PC-3 (cell line): ENCODE results near the gene EPB41L4B. TPM values are rescaled to one million over a fixed set of nuclear protein-coding genes. Genes with fewer than 3 reads are reported as not detected.
A peak's percentile ranks its signal among the peaks of the same experiment; 100 is the strongest.

Experiments used
- ATAC-seq: fragments of 200-7000 bp; cut with Tn5 transposase; 2 replicates; pipeline ENCODE4 v1.9.1; 2020; ENCODE audit warnings: mild to moderate bottlenecking, moderate library complexity
- BruUV-seq: library from RNA; stranded (reverse); fragments of 400-500 nt; replicated peaks from 2 replicates; lab custom pipeline; 2021; lab: Mats Ljungman, UMichigan
- CTCF ChIA-PET: fragments of 300-600 bp; sonication (Branson Sonifier 250); formaldehyde crosslinking; loops from one replicate; lab custom pipeline; 2022; ENCODE audit warnings: antibody characterized with exemption; lab: Charles Lee
- POLR2A ChIA-PET: fragments of 300-600 bp; sonication (Branson Sonifier 250); formaldehyde crosslinking; loops from one replicate; lab custom pipeline; 2022; ENCODE audit warnings: antibody characterized with exemption; ENCODE audit not compliant: unreplicated experiment; lab: Charles Lee
- DNase-seq: peaks from one replicate; pipeline ENCODE4 v3.0.0-alpha.2; 2015
- H2AFZ ChIP-seq: fragments of 300-600 bp; sonication (generic); 2 replicates; pipeline ENCODE4 v1.6.0; 2016; ENCODE audit warnings: antibody characterized with exemption, low read length
- H3F3A ChIP-seq: fragments of 300-600 bp; sonication (generic); one replicate; pipeline ENCODE4 v1.6.0; 2017; ENCODE audit warnings: antibody characterized with exemption, low read length, control low read depth, mild to moderate bottlenecking; ENCODE audit not compliant: unreplicated experiment
- H3K27ac ChIP-seq: fragments of 300-600 bp; sonication (generic); 2 replicates; pipeline ENCODE4 v1.5.1; 2016; ENCODE audit warnings: mild to moderate bottlenecking, low read length
- H3K27me3 ChIP-seq: fragments of 300-600 bp; sonication (generic); 2 replicates; pipeline ENCODE4 v1.6.1; 2016; ENCODE audit warnings: low read length, mixed read lengths
- H3K36me3 ChIP-seq: fragments of 300-600 bp; sonication (generic); 2 replicates; pipeline ENCODE4 v1.6.1; 2016; ENCODE audit warnings: low read depth, mixed run types, low read length, mixed read lengths
- H3K4me1 ChIP-seq: fragments of 300-600 bp; sonication (generic); 2 replicates; pipeline ENCODE4 v1.5.1; 2016; ENCODE audit warnings: low read length; ENCODE audit not compliant: insufficient read depth
- H3K4me2 ChIP-seq: fragments of 300-600 bp; sonication (generic); 2 replicates; pipeline ENCODE4 v1.6.0; 2016; ENCODE audit warnings: low read length
- H3K4me3 ChIP-seq: fragments of 300-600 bp; sonication (generic); 2 replicates; pipeline ENCODE4 v1.5.1; 2016; ENCODE audit warnings: mild to moderate bottlenecking, low read length, mixed read lengths
- H3K79me2 ChIP-seq: fragments of 300-600 bp; sonication (generic); 2 replicates; pipeline ENCODE4 v1.6.1; 2017; ENCODE audit warnings: low read length, mixed read lengths
- H3K9ac ChIP-seq: fragments of 300-600 bp; sonication (generic); 2 replicates; pipeline ENCODE4 v1.6.0; 2016; ENCODE audit warnings: mild to moderate bottlenecking, low read length
- H3K9me2 ChIP-seq: fragments of 300-600 bp; sonication (generic); replicated peaks from 2 replicates; pipeline ENCODE4 v1.6.1; 2016; ENCODE audit warnings: mixed run types, low read length, mixed read lengths
- H3K9me3 ChIP-seq: fragments of 300-600 bp; sonication (generic); 2 replicates; pipeline ENCODE4 v1.6.1; 2016; ENCODE audit warnings: low read length, mixed read lengths
- H4K20me1 ChIP-seq: fragments of 300-600 bp; sonication (generic); 2 replicates; pipeline ENCODE4 v1.6.1; 2016; ENCODE audit warnings: low read length, mixed read lengths
- CTCF ChIP-seq: fragments of 300-600 bp; sonication (generic); conservative IDR thresholded peaks from 2 replicates; pipeline ENCODE4 v1.5.1; 2017; ENCODE audit warnings: antibody characterized with exemption, low read depth, mild to moderate bottlenecking, low read length
- EZH2 ChIP-seq: fragments of 300-600 bp; sonication (generic); IDR thresholded peaks from one replicate; pipeline ENCODE4 v1.6.1; 2017; ENCODE audit warnings: antibody characterized with exemption, mild to moderate bottlenecking, low read length; ENCODE audit not compliant: unreplicated experiment
- EZH2phosphoT487 ChIP-seq: fragments of 300-600 bp; sonication (generic); IDR thresholded peaks from 2 replicates; pipeline ENCODE4 v1.6.1; 2018; ENCODE audit warnings: mild to moderate bottlenecking, antibody characterized with exemption, low read length, borderline replicate concordance
- intact Hi-C: fragments of 100-400 bp; cut with micrococcal nuclease; formaldehyde crosslinking; loops from 2 replicates; pipeline ENCODE4 v1.9.0; 2023
- total RNA-seq: library from RNA; depleted of rRNA; stranded (reverse); fragments of >200 nt; gene quantifications from 2 replicates; pipeline ENCODE4 v1.2.3, GENCODE V29; 2014

Gene EPB41L4B
- total RNA-seq, 1 experiment from 2014 or later, result 11.2 TPM

- no peak for ATAC-seq
- intact Hi-C loops, result no loop called here
- Histone ChIP-seq H3K4me3 (no peak overlapping the region), H3K4me2 (no peak overlapping the region), H3K27me3 (no peaks in the 10 kb centered on the region), H3K9me3 (no peaks in the 10 kb centered on the region), H3F3A (no peaks in the 10 kb centered on the region), H4K20me1 (no peaks in the 10 kb centered on the region), H3K36me3 (no peaks in the 10 kb centered on the region), H3K27ac (no peak overlapping the region), H3K4me1 (no peaks in the 10 kb centered on the region), H3K79me2 (no peaks in the 10 kb centered on the region), H2AFZ (no peak overlapping the region), H3K9me2 (no peaks in the 10 kb centered on the region), H3K9ac (no peak overlapping the region)
- ChIA-PET POLR2A (no interaction called here), CTCF (interaction anchor here (0.5 kb wide), 1 partner anchor 1837 kb away, joined by 4 read pairs; no protein-coding TSS in a partner anchor)
- no TSS peak for BruUV-seq
- DNase-seq, result no peak
- TF ChIP-seq CTCF (no peak), EZH2phosphoT487 (no peak), EZH2 (no peak)
Observed at GRCh38 chr9:109199676-109200075, 121.2 kb downstream of the EPB41L4B start.

- Histone ChIP-seq H3K9me3 (no peaks in the 10 kb centered on the region), H3K79me2 (no peaks in the 10 kb centered on the region), H3K36me3 (no peaks in the 10 kb centered on the region), H3K4me3 (no peak overlapping the region), H3K4me1 (no peaks in the 10 kb centered on the region), H3F3A (no peaks in the 10 kb centered on the region), H4K20me1 (no peaks in the 10 kb centered on the region), H3K27ac (no peak overlapping the region), H2AFZ (no peak overlapping the region), H3K9ac (no peak overlapping the region), H3K9me2 (no peaks in the 10 kb centered on the region), H3K27me3 (no peaks in the 10 kb centered on the region), H3K4me2 (no peak overlapping the region)
- POLR2A ChIA-PET, result no interaction called here
- DNase-seq (peak; percentile 28), ATAC-seq (no peak)
- CTCF ChIA-PET, result interaction anchor here (0.5 kb wide), 1 partner anchor 1838 kb away, joined by 4 read pairs; no protein-coding TSS in a partner anchor
- intact Hi-C loops, result no loop called here
- TF ChIP-seq EZH2 (no peak), CTCF (peak; percentile 45; the same call in 1 of the 2 replicates), EZH2phosphoT487 (no peak)
- BruUV-seq, result no TSS peak
Observed at GRCh38 chr9:109198736-109199382, 122.0 kb downstream of the EPB41L4B start.

- H3K27me3 ChIP-seq, result no peaks in the 10 kb centered on the region
- no peaks in the 10 kb centered on the region for H3K4me1 ChIP-seq
- H3K79me2 ChIP-seq, result no peaks in the 10 kb centered on the region
- no peaks in the 10 kb centered on the region for H3K9me2 ChIP-seq
- no peaks in the 10 kb centered on the region for H3K36me3 ChIP-seq
- no peak overlapping the region for H3K9ac ChIP-seq
- H2AFZ ChIP-seq, result no peak overlapping the region
- no peaks in the 10 kb centered on the region for H4K20me1 ChIP-seq
- ChIA-PET POLR2A (no interaction called here), CTCF (interaction anchor here (0.6 kb wide), 1 partner anchor 250 kb away, joined by 3 read pairs; no protein-coding TSS in a partner anchor)
- no peak for TF ChIP-seq EZH2phosphoT487
- no peak for TF ChIP-seq CTCF
- no peak overlapping the region for H3K4me2 ChIP-seq
- H3K27ac ChIP-seq, result no peak overlapping the region
- no peak overlapping the region for H3K4me3 ChIP-seq
- no peaks in the 10 kb centered on the region for H3K9me3 ChIP-seq
- DNase-seq, result no peak
- intact Hi-C loops, result no loop called here
- BruUV-seq, result no TSS peak
- ATAC-seq, result no peak
- no peaks in the 10 kb centered on the region for H3F3A ChIP-seq
Observed at GRCh38 chr9:109193974-109194556, 126.8 kb downstream of the EPB41L4B start.
